ENCODE measurements around the gene ASAP2. TPM values are rescaled to one million over a fixed set of nuclear protein-coding genes. Genes with fewer than 3 reads are reported as not detected.

Gene ASAP2
- total RNA-seq, 1 experiment from 2014 or later, result 60.3 TPM

DNA sequence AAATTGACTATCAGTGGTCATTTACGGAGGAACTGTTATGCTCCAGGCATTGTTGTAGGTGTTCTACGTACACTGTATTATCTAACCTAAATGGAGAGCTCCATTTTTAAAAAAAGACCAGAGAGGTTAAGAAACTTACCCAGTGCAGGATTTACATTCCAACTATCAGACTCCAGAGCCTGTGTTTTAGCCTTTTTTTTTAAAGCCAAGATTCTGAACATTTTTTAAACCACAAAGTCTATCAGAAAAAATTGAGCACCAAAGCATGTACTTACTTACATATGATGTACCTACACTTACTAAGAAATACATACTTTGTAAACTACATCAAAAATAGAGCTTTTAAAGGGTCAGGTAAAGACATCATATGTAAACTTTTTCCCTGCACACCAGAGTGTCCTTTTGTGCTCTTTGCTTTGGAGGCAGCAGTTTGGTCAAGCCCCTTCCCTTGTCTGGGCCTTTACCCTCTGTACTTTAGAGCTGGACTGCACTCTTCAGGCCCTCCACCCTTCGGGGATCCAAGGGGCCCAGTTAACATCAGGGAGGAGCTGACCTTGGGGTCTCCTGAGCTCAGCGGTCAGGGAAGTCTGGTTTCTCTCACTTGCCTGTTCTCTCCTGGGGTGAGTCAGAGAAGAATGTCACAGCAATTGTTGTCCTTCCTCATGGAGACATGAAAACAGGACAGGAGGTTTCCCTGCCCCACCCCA is 158.3 kb downstream of the ASAP2 start:
- TF ChIP-seq, protein P1, sequence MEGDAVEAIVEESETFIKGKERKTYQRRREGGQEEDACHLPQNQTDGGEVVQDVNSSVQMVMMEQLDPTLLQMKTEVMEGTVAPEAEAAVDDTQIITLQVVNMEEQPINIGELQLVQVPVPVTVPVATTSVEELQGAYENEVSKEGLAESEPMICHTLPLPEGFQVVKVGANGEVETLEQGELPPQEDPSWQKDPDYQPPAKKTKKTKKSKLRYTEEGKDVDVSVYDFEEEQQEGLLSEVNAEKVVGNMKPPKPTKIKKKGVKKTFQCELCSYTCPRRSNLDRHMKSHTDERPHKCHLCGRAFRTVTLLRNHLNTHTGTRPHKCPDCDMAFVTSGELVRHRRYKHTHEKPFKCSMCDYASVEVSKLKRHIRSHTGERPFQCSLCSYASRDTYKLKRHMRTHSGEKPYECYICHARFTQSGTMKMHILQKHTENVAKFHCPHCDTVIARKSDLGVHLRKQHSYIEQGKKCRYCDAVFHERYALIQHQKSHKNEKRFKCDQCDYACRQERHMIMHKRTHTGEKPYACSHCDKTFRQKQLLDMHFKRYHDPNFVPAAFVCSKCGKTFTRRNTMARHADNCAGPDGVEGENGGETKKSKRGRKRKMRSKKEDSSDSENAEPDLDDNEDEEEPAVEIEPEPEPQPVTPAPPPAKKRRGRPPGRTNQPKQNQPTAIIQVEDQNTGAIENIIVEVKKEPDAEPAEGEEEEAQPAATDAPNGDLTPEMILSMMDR (conservative IDR thresholded peaks at IDR 0.05), result no peak
- no peak for TF ChIP-seq EZH2 (IDR thresholded peaks at IDR 0.05; ENCODE audit: low read depth)
- no peak overlapping the region for H3K4me2 ChIP-seq
- CTCF ChIA-PET, result interaction anchor here (0.6 kb wide), 2 partner anchors 72 to 233 kb away, joined by 4 to 5 read pairs; no protein-coding TSS in a partner anchor

DNA sequence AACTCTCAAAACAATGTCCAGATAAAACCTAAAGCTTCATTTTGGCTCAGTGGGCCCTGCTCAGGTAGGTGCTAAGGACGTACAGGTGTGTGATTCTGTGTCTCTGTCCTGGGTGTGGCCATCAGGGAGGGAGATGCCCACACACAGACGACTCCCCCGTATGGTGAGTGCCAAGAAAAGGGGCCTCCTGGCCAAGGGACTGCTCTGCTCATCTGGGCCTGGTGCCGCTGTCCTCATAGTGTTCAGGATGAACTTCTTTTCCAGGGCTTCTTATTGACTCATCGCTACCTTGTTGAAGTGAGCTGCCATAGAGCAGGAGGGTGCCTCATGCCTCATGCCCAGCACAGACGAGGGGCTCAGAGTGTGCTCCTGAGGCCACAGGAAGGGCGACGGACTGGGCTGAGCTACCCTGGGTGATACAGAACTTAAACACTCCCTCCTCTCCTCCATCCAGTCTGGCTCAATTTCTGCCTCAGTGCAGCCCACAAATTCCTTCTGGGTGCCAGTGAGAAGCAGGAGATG is 158.9 kb downstream of the ASAP2 start:
- Histone ChIP-seq H2AFZ (no peak overlapping the region), H3K4me2 (no peak overlapping the region), H3K4me1 (replicated peaks; ENCODE audit: insufficient read depth) (no peaks in the 10 kb centered on the region), H3F3A (ENCODE audit: insufficient read depth, low read depth) (peaks cover 33% of the 10 kb centered on the region; the same call in 1 of the 2 replicates), H3K36me3 (ENCODE audit: low read depth) (peaks cover 46% of the 10 kb centered on the region), H4K20me1 (ENCODE audit: insufficient read depth) (0 out of 2 replicates have a peak, but pooled peaks cover 3% of the 10 kb centered on the region), H3K4me3 (no peak overlapping the region), H3K27me3 (ENCODE audit: insufficient read depth, low read depth) (no peaks in the 10 kb centered on the region), H3K79me2 (ENCODE audit: low read depth) (no peaks in the 10 kb centered on the region), H3K9me3 (ENCODE audit: insufficient read depth, low read depth) (no peaks in the 10 kb centered on the region), H3K9me2 (ENCODE audit: insufficient read depth) (no peaks in the 10 kb centered on the region), H3K27ac (no peak overlapping the region)
- POLR2A ChIA-PET (ENCODE audit: unreplicated experiment), result no interaction called here
- TF ChIP-seq EZH2 (IDR thresholded peaks at IDR 0.05; ENCODE audit: low read depth), result no peak
- TF ChIP-seq, protein P1 (conservative IDR thresholded peaks at IDR 0.05), result no peak
- BruUV-seq (replicated peaks), result no TSS peak
- CTCF ChIA-PET, result no interaction called here
- DNase-seq, result no peak
- intact Hi-C loops (cut with micrococcal nuclease; ENCODE audit: unreplicated experiment), result no loop called here

More for the DNA sequence above, 158.3 kb downstream of the ASAP2 start:
- DNase-seq, result peak; percentile 19 to 44
- Histone ChIP-seq H3K36me3 (ENCODE audit: low read depth) (peaks cover 50% of the 10 kb centered on the region), H3K4me3 (no peak overlapping the region), H3K4me1 (replicated peaks; ENCODE audit: insufficient read depth) (no peaks in the 10 kb centered on the region), H3K27me3 (ENCODE audit: insufficient read depth, low read depth) (no peaks in the 10 kb centered on the region), H3K9me2 (ENCODE audit: insufficient read depth) (no peaks in the 10 kb centered on the region), H2AFZ (no peak overlapping the region), H3K27ac (peak overlapping the region; percentile 3; the same call in 1 of the 2 replicates), H3K79me2 (ENCODE audit: low read depth) (no peaks in the 10 kb centered on the region), H3K9me3 (ENCODE audit: insufficient read depth, low read depth) (no peaks in the 10 kb centered on the region), H3F3A (ENCODE audit: insufficient read depth, low read depth) (peaks cover 35% of the 10 kb centered on the region; the same call in 1 of the 2 replicates), H4K20me1 (ENCODE audit: insufficient read depth) (0 out of 2 replicates have a peak, but pooled peaks cover 3% of the 10 kb centered on the region)
- intact Hi-C loops (cut with micrococcal nuclease; ENCODE audit: unreplicated experiment), result no loop called here
- no TSS peak for BruUV-seq (replicated peaks)
- POLR2A ChIA-PET (ENCODE audit: unreplicated experiment), result no interaction called here

GRCh38 chr2:9366026-9366425 is 159.4 kb downstream of the ASAP2 start:
- Histone ChIP-seq H3K9me2 (ENCODE audit: insufficient read depth) (no peaks in the 10 kb centered on the region), H3K36me3 (ENCODE audit: low read depth) (peaks cover 46% of the 10 kb centered on the region), H3K27me3 (ENCODE audit: insufficient read depth, low read depth) (no peaks in the 10 kb centered on the region), H3K27ac (no peak overlapping the region), H3K9me3 (ENCODE audit: insufficient read depth, low read depth) (no peaks in the 10 kb centered on the region), H4K20me1 (ENCODE audit: insufficient read depth) (0 out of 2 replicates have a peak, but pooled peaks cover 3% of the 10 kb centered on the region), H2AFZ (no peak overlapping the region), H3K4me3 (no peak overlapping the region), H3F3A (ENCODE audit: insufficient read depth, low read depth) (peaks cover 29% of the 10 kb centered on the region; the same call in 1 of the 2 replicates), H3K4me1 (replicated peaks; ENCODE audit: insufficient read depth) (no peaks in the 10 kb centered on the region), H3K4me2 (no peak overlapping the region), H3K79me2 (ENCODE audit: low read depth) (no peaks in the 10 kb centered on the region)
- DNase-seq, result no peak
- intact Hi-C loops (cut with micrococcal nuclease; ENCODE audit: unreplicated experiment), result no loop called here
- POLR2A ChIA-PET (ENCODE audit: unreplicated experiment), result no interaction called here
- no TSS peak for BruUV-seq (replicated peaks)
- CTCF ChIA-PET, result no interaction called here
- TF ChIP-seq EZH2 (IDR thresholded peaks at IDR 0.05; ENCODE audit: low read depth), result no peak
- TF ChIP-seq, protein P1 (conservative IDR thresholded peaks at IDR 0.05), result no peak

Data from PC-9 (cell line).